Left ventricle myocardium inferior (tissue), 1 donor: ENCODE measurements around the gene HSPB9. TPM values are rescaled to one million over a fixed set of nuclear protein-coding genes. Genes with fewer than 3 reads are reported as not detected.

Experiments used
- DNase-seq: peaks from one replicate; pipeline ENCODE4 v3.0.0-alpha.2; 2020
- H3K27ac ChIP-seq: fragments of 200-600 bp; replicated peaks from 2 replicates; pipeline ENCODE4 v1.8.0; 2021
- H3K27me3 ChIP-seq: fragments of 200-600 bp; 2 replicates; pipeline ENCODE4 v1.8.0; 2021; ENCODE audit warnings: low read depth
- H3K36me3 ChIP-seq: fragments of 200-600 bp; 2 replicates; pipeline ENCODE4 v1.8.0; 2021
- H3K4me1 ChIP-seq: fragments of 200-600 bp; 2 replicates; pipeline ENCODE4 v1.8.0; 2021
- H3K4me3 ChIP-seq: fragments of 200-600 bp; 2 replicates; pipeline ENCODE4 v1.8.0; 2021; ENCODE audit warnings: mild to moderate bottlenecking, moderate library complexity
- H3K9me3 ChIP-seq: fragments of 200-600 bp; replicated peaks from 2 replicates; pipeline ENCODE4 v1.8.0; 2021
- intact Hi-C: fragments of 100-400 bp; cut with micrococcal nuclease; formaldehyde crosslinking; loops from one replicate; pipeline ENCODE4 v1.11.0; 2022
- total RNA-seq: library from RNA; stranded (reverse); fragmentation: NEBNext Ultra II Directional; extraction: Animal tissue kit (Norgen Biotek cat#: 25700); gene quantifications from one replicate; pipeline ENCODE4 v1.2.1, GENCODE V29; 2021
- TF ChIP-seq, protein P1 (sequence below): fragments of 200-600 bp; IDR thresholded peaks from 2 replicates; pipeline ENCODE4 v1.8.0; 2021; ENCODE audit warnings: antibody characterized with exemption, mild to moderate bottlenecking, borderline replicate concordance
- donor health status: DM: no; HTN: yes; CAD: no; lungs with severe emphysema.

Gene HSPB9
- total RNA-seq, 1 donor from 2014 or later = not detected

DNA sequence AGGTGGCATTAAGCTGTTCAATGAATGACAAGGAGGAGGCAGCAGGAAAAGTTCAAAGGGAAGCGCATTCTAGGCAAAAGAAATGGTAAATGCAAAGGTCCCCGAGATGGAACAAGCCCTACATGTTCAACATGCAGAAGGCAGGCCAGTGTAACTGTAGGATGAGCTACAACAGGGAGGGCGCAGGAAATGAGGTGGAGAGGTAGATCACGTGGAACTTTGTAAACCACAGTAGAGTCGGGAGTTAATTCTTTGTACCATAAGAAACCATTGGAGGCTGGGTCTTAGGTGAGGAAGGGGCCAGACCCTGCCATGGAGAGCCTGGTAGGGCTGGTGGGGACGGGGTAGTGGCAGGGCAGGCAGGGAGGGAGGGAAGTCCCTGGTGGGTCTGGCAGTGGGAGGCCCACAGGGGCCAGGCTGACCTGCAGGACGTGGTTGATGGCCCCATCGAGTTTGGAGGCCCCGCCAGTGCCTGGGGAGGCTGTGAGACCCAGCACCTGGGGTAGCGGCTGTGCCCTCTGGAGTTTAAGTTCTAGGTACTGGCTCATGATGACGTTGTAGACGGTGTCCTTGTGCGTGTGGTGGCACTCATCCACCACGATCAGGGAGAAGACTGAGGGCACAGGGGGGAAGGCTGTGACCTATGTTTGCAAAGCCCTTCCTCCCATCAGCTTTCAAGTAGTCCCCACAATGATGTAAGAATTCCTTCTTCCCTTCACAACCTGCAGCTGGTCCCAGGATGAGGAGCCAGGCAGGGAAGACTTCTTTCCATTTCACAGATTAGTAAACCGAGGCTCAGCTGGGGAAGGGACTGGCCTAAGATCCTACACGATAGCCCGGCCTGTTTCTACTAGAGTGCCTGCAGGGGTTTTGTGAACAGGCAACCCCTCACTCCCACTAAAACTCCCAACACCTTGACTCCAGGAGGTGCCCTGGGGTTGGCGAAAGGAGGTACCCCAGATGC, 12.0 kb upstream of the HSPB9 start:
- TF ChIP-seq, protein P1, sequence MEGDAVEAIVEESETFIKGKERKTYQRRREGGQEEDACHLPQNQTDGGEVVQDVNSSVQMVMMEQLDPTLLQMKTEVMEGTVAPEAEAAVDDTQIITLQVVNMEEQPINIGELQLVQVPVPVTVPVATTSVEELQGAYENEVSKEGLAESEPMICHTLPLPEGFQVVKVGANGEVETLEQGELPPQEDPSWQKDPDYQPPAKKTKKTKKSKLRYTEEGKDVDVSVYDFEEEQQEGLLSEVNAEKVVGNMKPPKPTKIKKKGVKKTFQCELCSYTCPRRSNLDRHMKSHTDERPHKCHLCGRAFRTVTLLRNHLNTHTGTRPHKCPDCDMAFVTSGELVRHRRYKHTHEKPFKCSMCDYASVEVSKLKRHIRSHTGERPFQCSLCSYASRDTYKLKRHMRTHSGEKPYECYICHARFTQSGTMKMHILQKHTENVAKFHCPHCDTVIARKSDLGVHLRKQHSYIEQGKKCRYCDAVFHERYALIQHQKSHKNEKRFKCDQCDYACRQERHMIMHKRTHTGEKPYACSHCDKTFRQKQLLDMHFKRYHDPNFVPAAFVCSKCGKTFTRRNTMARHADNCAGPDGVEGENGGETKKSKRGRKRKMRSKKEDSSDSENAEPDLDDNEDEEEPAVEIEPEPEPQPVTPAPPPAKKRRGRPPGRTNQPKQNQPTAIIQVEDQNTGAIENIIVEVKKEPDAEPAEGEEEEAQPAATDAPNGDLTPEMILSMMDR = no peak
- no peak for DNase-seq
- Histone ChIP-seq H3K36me3 (peaks cover 28% of the 10 kb centered on the region), H3K9me3 (no peaks in the 10 kb centered on the region), H3K27me3 (no peaks in the 10 kb centered on the region), H3K4me3 (no peak overlapping the region), H3K4me1 (peaks cover 24% of the 10 kb centered on the region), H3K27ac (no peak overlapping the region)
- intact Hi-C loops = no loop called here

DNA sequence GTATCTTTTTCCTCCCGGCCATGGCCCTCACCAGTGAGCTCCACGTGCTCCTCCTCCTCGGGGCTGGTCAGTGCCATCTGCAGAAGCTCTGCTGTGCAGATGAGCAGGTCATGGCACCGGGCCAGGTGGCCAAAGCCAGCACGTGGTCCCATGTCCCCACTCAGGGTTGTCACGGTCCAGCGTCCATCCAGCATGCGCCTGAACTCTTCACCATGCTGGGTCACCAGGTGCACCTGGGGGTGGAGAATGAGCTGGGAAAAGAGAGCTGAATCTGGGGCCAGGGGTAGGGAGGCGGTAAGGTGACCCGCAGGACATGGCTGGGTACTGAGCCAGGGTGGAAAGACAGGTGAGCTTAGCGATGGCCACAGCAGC, 11.4 kb upstream of the HSPB9 start:
- H3K4me3 ChIP-seq = peak overlapping the region; percentile 69
- DNase-seq = no peak
- TF ChIP-seq, protein P1 = no peak
- no peaks in the 10 kb centered on the region for H3K9me3 ChIP-seq
- H3K27ac ChIP-seq = peak overlapping the region; percentile 90
- no peaks in the 10 kb centered on the region for H3K27me3 ChIP-seq
- intact Hi-C loops = no loop called here
- H3K36me3 ChIP-seq = peaks cover 34% of the 10 kb centered on the region
- H3K4me1 ChIP-seq = peaks cover 25% of the 10 kb centered on the region

DNA sequence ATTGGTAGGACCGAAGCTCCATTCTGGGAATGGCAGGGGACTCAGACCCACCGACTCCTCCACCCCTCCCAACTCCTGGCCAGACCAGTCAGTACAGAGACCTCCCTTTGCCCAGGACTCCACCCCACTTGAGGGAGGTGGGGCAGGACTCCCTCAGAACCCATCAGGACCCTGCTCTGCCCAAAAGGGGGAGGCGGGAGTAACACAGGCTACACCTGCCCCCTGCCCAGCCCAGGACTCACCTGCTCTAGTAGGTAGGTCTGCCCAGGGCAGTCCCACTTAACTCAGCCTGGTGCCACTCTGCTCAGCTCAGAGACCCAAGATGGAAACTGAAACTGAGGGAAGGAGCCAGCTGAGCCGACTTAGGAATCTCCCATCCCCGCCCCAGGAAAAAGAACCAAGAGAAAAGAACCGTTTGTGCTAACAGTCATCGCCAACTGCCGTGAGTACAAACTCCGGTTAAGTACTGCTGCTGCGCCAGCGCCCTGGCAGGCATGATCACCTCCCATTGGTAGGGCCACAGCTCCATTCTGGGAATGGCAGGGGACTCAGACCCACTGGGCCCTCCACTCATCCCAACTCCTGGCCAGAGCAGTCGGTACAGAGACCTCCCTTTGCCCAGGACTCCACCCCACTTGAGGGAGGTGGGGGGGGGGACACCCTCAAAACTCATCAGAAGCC, 10.6 kb upstream of the HSPB9 start:
- H3K27me3 ChIP-seq = no peaks in the 10 kb centered on the region
- H3K4me3 ChIP-seq = peak overlapping the region; percentile 69
- TF ChIP-seq, protein P1 = no peak
- peaks cover 36% of the 10 kb centered on the region for H3K36me3 ChIP-seq
- peaks cover 32% of the 10 kb centered on the region for H3K4me1 ChIP-seq
- no peak for DNase-seq
- intact Hi-C loops = no loop called here
- H3K27ac ChIP-seq = peak overlapping the region; percentile 90
- H3K9me3 ChIP-seq = no peaks in the 10 kb centered on the region

DNA sequence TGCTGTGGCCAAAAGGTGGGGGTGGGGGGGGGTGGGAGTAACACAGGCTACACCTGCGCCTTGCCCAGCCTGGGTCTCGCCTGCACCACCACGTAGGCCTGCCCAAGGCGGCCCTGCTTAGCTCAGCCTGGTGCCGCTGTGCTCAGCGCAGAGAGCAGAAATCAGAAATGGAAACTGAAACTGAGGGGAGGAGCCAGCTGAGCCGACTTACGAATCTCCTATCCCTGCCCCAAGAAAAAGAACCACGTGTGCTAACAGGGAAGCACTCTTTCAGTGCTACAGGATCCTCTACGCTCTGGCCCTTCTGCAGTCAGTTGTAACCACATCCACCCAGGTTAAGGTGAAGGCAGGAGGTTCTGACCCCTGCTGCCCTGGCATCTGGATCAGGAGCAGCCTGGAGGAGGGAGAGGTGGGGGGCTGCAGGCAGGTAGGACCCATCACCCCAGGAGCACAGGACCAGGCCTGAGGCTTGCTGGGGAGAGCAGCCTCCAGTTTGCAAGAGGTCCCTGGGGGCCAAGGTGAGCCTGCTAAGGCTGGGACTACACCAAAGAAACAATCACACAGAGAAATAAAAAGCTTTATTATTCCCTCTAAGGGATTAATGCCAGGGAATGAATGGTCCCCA, 9.9 kb upstream of the HSPB9 start, which contains the start of gene DHX58:
Gene DHX58 (minus strand): TSS at position 163 of the 625 bp plus-strand sequence. CDS start 822 bp downstream, outside the sequence.
- H3K36me3 ChIP-seq = peaks cover 42% of the 10 kb centered on the region
- intact Hi-C loops = no loop called here
- peak within 1 kb of the TSS; percentile 69 for H3K4me3 ChIP-seq
- TF ChIP-seq, protein P1 = no peak
- H3K27me3 ChIP-seq = no peaks in the 10 kb centered on the region
- H3K4me1 ChIP-seq = peaks cover 37% of the 10 kb centered on the region
- DNase-seq = peak; percentile 63
- no peaks in the 10 kb centered on the region for H3K9me3 ChIP-seq
- peak within 1 kb of the TSS; percentile 90 for H3K27ac ChIP-seq
